ENCODE data around the gene RPRML.
"Not testable (repeated sequence)": the region's sequence is repeated elsewhere in the genome, so short reads cannot be mapped to it uniquely, and the experiment has no call there.

RPRML gene

GRCh38 chr17:46979147-46979863 is at the start of gene RPRML:
Gene RPRML, minus strand, starts transcription at chr17:46979253. Its CDS starts 246 bp downstream, at chr17:46979007.
- DNase-seq: peak; percentile 64

- DNase-seq: not testable (repeated sequence)
Measured at GRCh38 chr17:47016966-47017365, 37.9 kb upstream of the RPRML start.

DNA sequence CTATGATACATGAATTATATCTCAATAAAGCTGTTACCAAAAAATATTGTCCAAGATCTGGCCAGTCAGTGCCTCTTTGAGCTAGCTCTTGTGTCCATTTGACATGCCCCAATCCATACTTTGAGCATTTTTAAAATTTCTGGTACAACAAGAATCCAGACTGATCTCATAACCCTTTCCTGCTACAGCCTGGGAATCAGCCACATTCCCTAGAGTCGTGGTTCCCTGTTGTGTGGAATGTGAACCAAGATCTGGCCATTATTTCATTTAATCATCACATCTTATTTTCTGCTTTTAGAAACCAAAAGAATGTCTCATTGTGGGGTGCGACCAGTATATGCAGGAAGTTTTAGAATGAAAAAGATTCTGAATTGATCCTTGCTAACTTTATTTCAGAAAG is 34.3 kb upstream of the RPRML start:
- no peak for DNase-seq

DNA sequence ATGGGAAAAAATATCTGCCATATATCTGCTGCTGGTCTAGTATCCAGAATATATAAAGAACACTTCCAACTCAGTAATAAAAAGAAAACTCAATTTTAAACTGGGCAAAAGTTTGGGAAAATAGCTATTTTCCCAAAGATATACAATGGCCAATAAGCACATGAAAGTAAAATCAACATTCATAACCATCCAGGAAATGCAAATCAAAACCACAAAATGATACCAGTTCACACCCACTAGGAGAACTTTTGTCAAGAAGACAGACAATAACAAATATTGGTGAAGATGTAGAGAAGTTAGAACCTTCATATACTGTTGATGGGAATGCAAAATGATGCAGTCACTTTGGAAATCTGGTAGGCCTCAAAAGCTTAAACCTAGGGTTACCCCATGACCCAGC is 33.4 kb upstream of the RPRML start:
- DNase-seq: no peak

DNA sequence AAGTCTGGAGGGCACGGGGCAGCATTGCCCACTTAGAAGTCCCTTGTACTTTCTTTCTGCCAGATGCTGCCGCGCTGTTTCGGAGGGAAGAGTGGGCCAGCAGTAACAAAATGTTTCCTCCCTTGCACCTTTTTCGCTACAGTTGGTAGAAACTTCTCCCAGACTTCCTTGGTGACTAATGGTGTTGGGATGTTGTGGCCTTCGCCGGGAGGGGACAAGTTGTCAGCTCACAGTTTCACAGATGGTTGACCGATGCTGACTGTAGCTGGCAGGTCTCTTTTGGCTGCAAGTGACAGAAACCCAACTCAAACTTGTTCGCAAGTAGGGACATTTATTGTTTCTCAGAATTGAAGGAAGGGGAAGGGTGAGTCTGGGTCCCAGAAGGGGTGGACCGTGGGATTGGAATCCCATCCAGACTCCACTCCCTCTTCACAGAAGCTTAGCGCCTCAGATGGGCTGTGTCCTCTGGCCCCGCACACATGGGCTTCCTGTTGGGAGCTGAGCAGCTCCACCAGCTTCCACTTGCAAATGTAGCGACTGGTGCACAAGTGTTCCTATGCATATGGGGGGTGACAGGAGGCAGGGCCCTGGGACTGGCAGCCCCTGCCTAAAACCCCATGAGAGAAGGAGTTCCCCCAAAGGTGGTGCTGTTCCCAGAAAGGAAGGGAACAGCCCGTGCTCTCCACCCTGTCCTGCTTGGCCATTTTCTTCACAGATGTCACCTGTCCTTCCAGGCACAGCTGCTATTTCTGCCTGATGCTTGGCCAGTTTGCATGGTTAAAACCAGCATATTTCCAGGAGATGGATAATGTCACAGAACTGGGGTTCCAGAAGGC is 30.9 kb upstream of the RPRML start:
- no peak for DNase-seq

DNA sequence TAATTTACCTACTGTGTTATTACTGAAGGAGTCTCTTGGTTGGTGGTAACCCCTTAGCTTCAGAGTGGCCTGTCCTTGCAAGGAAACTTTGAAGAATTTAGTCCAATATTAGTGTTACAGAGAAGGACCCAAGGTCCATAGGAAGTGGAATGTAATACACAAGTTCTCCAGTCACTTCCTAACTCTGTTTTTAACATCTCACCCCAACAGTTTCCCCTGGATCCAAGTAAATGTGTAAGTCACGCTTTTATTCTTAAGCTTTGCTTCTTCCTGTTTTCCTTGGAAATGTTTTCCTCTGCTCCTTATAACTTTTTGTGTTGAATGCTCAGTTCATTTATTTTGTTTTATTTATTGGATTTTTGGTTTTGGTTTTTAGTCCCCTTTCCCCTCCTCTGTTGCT is 25.9 kb upstream of the RPRML start:
- DNase-seq: no peak

DNA sequence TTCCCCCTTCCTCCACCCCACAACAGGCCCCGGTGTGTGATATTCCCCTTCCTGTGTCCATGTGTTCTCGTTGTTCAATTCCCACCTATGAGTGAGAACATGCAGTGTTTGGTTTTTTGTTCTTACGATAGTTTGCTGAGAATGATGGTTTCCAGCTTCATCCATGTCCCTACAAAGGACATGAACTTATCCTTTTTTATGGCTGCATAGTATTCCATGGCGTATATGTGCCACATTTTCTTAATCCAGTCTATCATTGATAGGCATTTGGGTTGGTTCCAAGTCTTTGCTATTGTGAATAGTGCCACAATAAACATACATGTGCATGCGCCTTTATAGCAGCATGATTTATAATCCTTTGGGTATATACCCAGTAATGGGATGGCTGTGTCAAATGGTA is 24.8 kb upstream of the RPRML start:
- not testable (repeated sequence) for DNase-seq

GRCh38 chr17:46995841-46996571 is 17.0 kb upstream of the RPRML start:
- DNase-seq: no peak

DNA sequence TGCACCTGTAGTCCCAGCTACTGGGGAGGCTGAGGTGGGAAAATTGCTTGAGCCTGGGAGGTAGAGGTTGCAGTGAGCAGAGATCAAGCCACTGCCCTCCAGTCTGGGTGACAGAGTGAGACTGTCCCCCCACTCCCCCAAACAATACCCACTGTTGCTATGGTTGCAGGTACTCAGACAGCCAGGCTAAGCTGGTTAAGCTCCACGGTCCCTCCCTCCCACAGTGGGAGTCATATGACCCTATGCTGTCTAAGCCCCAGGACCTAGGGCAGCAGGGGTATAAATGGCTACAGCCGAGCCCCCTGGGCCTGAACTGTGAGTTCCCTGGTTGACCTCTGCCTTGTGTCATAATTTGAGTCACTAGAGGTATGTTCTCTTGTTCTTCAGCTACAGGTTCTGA is 15.9 kb upstream of the RPRML start:
- DNase-seq: no peak

DNA sequence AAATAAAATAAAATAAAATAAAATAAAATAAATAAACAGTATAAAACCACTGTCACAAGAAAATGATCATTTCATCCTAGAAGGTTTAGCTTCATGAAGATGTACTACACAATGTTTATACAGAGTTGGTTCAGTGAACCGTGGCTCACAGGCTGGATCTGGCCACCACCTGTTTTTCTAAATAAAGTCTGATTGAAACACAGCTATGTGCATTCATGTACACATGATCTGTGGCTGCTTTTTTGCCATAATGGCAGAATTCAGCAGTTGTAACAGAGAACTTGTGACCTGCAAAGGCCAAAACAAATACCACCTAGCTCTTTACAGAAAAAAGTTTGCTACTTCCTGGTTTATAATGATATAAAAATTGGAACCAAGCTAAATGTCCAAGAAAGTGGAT is 12.6 kb upstream of the RPRML start:
- no peak for DNase-seq

GRCh38 chr17:46989637-46990431 is 10.8 kb upstream of the RPRML start:
- no peak for DNase-seq

GRCh38 chr17:46987927-46988326 is 8.9 kb upstream of the RPRML start:
- not testable (repeated sequence) for DNase-seq

DNA sequence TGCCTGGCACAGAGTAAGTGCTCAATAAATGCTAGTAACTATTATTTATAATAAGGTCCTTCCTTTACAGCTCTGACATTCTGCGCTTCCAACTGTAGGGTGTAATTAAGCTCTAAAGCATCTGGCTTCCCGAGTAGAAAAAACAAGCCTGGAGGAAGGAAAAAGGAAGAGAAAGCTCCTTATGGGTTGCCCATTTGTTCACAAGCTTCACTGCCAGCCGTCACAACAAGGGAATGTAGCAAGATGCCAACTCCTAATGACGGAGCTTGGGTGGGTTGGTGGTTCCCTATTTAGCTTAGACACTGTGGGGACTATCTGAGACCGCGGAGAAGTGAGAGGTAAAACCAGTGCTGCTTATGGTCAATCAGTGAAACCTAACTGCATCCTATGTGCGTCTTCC is 7.3 kb upstream of the RPRML start:
- DNase-seq: no peak

- no peak for DNase-seq
Measured at GRCh38 chr17:46984892-46985291, 5.8 kb upstream of the RPRML start.

- no peak for DNase-seq
Measured at GRCh38 chr17:46984341-46984740, 5.3 kb upstream of the RPRML start.

- DNase-seq: no peak
Measured at GRCh38 chr17:46983782-46984181, 4.7 kb upstream of the RPRML start.

DNA sequence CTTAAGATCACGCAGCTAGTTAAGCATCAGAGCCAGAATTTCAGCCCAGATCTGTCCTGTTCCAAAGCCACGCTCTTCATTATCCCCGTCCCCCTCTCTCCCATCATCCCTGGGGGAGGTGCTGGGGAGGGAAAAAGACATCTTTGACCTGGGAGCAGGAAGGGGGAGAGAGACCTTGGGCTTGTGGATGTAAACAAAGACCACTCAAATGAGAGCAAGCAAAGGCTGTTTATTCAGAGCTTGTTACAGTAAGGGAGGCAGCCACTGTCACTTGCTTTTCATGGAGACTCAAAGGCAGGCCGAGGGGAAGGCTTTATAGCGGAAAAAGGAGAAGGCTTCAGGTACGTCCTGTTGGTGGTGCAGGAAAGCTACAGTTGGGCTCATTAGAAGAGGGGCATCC is 3.5 kb upstream of the RPRML start:
- no peak for DNase-seq

- DNase-seq: peak; percentile 24
Measured at GRCh38 chr17:46978489-46979146, 435 bp downstream of the RPRML start.

DNA sequence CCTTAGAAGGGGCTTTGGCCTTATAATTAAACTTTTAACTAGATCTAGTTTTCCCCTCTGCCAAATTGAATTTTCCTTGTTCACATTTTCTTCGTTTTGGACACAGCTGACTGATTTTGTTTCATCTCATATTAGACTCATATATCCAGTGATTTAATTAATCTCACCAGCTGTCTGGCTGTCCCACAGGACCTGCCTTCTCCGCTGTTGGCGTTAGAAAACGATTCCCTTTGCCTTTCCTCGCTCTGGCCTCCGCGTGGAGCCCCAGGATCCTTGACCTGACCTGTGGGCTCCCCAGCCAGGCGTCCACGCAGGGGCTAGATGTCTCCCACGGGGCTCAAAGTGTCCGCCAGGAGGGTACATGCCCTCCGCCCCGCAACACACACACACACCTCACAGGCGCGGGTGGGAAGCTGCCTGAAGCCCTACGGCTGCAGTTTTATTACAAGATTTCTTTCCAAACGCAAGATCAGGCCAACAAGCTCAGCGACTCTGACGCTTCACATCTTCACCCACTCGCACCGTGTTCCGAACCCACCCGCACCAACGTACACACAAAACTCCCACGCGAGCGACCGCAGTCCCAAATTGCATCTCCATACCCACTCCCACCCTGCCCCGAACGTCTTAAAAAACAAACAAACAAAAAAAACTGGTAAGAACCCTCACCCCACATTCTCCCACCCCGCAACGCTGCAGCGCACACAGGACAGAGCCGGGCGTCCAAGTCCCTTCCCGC is 1.1 kb downstream of the RPRML start:
- DNase-seq: no peak

GRCh38 chr17:46977348-46977747 is 1.7 kb downstream of the RPRML start:
- DNase-seq: peak; percentile 32

- DNase-seq: peak; percentile 25
Measured at GRCh38 chr17:46976626-46977270, 2.3 kb downstream of the RPRML start.
